C4-2B (cell line): ENCODE measurements around the gene AKAP7.

Experiments
- ZFX ChIP-seq: fragments of 450-650 bp; IDR thresholded peaks from 2 replicates; pipeline ENCODE4 v1.6.1; 2017
- TF ChIP-seq, protein P1 (sequence below): fragments of 450-650 bp; conservative IDR thresholded peaks from 2 replicates; pipeline ENCODE4 v1.5.1; 2017; ENCODE audit warnings: mild to moderate bottlenecking

DNA sequence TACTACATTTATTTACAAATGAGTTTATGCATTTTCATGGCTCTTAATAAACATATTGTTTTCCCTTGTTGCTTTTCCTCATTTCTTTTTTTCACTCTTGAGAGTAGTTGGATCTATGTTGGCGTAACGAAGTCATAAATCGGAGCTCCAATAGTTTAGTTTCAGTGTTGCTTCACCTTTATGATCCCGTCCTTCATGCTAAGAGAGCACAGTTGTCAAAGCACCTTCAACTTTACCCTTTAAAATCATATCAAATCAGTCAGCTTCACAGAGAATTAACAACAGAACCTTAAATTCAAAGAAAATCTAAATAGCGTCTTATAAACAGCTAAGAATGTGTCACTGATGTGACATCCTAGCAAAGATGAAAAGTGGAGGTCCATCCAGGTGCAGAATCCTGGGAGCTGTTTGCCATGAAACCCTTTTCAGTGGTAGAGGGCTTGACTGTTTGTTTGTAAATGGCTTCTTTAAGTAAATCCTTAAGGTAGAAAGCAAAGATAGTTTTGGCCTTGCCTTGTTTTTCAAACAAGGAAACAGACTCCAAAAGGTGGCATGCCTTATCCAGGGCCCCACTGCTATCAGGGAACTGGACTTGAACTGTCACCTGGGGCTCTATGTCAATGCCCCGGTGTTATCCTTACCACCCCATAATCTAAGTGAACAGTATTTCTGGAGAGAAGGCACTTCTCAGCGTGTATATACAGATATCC, 148.4 kb downstream of the AKAP7 start:
- TF ChIP-seq, protein P1, sequence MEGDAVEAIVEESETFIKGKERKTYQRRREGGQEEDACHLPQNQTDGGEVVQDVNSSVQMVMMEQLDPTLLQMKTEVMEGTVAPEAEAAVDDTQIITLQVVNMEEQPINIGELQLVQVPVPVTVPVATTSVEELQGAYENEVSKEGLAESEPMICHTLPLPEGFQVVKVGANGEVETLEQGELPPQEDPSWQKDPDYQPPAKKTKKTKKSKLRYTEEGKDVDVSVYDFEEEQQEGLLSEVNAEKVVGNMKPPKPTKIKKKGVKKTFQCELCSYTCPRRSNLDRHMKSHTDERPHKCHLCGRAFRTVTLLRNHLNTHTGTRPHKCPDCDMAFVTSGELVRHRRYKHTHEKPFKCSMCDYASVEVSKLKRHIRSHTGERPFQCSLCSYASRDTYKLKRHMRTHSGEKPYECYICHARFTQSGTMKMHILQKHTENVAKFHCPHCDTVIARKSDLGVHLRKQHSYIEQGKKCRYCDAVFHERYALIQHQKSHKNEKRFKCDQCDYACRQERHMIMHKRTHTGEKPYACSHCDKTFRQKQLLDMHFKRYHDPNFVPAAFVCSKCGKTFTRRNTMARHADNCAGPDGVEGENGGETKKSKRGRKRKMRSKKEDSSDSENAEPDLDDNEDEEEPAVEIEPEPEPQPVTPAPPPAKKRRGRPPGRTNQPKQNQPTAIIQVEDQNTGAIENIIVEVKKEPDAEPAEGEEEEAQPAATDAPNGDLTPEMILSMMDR, result no peak
- TF ChIP-seq ZFX, result no peak
